H54 (cell line): ENCODE measurements around the gene TTLL6.
"Not testable (repeated sequence)": the region's sequence is repeated elsewhere in the genome, so short reads cannot be mapped to it uniquely, and the experiment has no call there.

Experiments used
- DNase-seq: peaks from one replicate; pipeline ENCODE4 v3.0.0; 2011; ENCODE audit warnings: low spot score, mixed read lengths; ENCODE audit not compliant: insufficient read length
- FAIRE-seq: peaks from 3 replicates; lab custom pipeline; 2011; peaks lifted over from hg19 to GRCh38; lab: Jason Lieb, UNC
- POLR2A ChIP-seq: IDR thresholded peaks from 2 replicates; pipeline ENCODE4 v1.6.1; 2011; ENCODE audit warnings: low read depth, mild to moderate bottlenecking, low read length

The TTLL6 gene

GRCh38 chr17:48722915-48723422 lies 94.1 kb downstream of the TTLL6 start, which contains the start of gene PRAC2:
PRAC2 (plus strand) TSS chr17:48723185; CDS start chr17:48724411, 1,226 bp downstream.
- FAIRE-seq: no peak
- no peak for DNase-seq
- no peak for TF ChIP-seq POLR2A

- no peak for DNase-seq
- TF ChIP-seq POLR2A: no peak
- FAIRE-seq: no peak
Observed at GRCh38 chr17:48722201-48722907, 94.7 kb downstream of the TTLL6 start, which contains the start of gene PRAC1. PRAC1 (minus strand) TSS chr17:48722518; CDS start chr17:48722392, 126 bp downstream.

GRCh38 chr17:48721009-48721402 lies 96.0 kb downstream of the TTLL6 start:
- DNase-seq: no peak
- FAIRE-seq: no peak
- no peak for TF ChIP-seq POLR2A

- no peak for TF ChIP-seq POLR2A
- no peak for FAIRE-seq
- no peak for DNase-seq
Observed at GRCh38 chr17:48720266-48721008, 96.6 kb downstream of the TTLL6 start.

GRCh38 chr17:48719642-48720265 lies 97.3 kb downstream of the TTLL6 start:
- TF ChIP-seq POLR2A: no peak
- DNase-seq: no peak
- no peak for FAIRE-seq

GRCh38 chr17:48718761-48719641 lies 98.0 kb downstream of the TTLL6 start:
- FAIRE-seq (no peak), DNase-seq (no peak)
- no peak for TF ChIP-seq POLR2A

GRCh38 chr17:48718227-48718760 lies 98.7 kb downstream of the TTLL6 start:
- TF ChIP-seq POLR2A: no peak
- no peak for FAIRE-seq
- no peak for DNase-seq

GRCh38 chr17:48717367-48718226 lies 99.4 kb downstream of the TTLL6 start:
- no peak for TF ChIP-seq POLR2A
- FAIRE-seq: no peak
- no peak for DNase-seq

GRCh38 chr17:48716549-48716948 lies 100.5 kb downstream of the TTLL6 start:
- FAIRE-seq, DNase-seq: not testable (repeated sequence)

- FAIRE-seq (no peak), DNase-seq (no peak)
- TF ChIP-seq POLR2A: no peak
Observed at GRCh38 chr17:48715496-48716399, 101.3 kb downstream of the TTLL6 start.
